Measurements from ENCODE around the gene MED25.

MED25 gene

GRCh38 chr19:49839713-49840112, 21.6 kb downstream of the MED25 start:
- H3K4me3 ChIP-seq (ENCODE audit: control insufficient read depth, low read depth, low read length): no peak overlapping the region
- TF ChIP-seq CTCF (conservative IDR thresholded peaks at IDR 0.05; ENCODE audit: control insufficient read depth, insufficient read depth, low read depth, low read length): no peak
- no peak for DNase-seq (ENCODE audit: low read depth)

- TF ChIP-seq CTCF (conservative IDR thresholded peaks at IDR 0.05; ENCODE audit: control insufficient read depth, insufficient read depth, low read depth, low read length): no peak
- H3K4me3 ChIP-seq (ENCODE audit: control insufficient read depth, low read depth, low read length): no peak overlapping the region
- no peak for DNase-seq (ENCODE audit: low read depth)
Measured at GRCh38 chr19:49840321-49840720, 22.2 kb downstream of the MED25 start.

- no peak for DNase-seq (ENCODE audit: low read depth)
- no peak for TF ChIP-seq CTCF (conservative IDR thresholded peaks at IDR 0.05; ENCODE audit: control insufficient read depth, insufficient read depth, low read depth, low read length)
- no peak overlapping the region for H3K4me3 ChIP-seq (ENCODE audit: control insufficient read depth, low read depth, low read length)
Measured at GRCh38 chr19:49840736-49841249, 22.7 kb downstream of the MED25 start.

GRCh38 chr19:49843265-49843664, 25.2 kb downstream of the MED25 start:
- TF ChIP-seq CTCF (conservative IDR thresholded peaks at IDR 0.05; ENCODE audit: control insufficient read depth, insufficient read depth, low read depth, low read length): no peak
- DNase-seq (ENCODE audit: low read depth): no peak
- no peak overlapping the region for H3K4me3 ChIP-seq (ENCODE audit: control insufficient read depth, low read depth, low read length)

- TF ChIP-seq CTCF (conservative IDR thresholded peaks at IDR 0.05; ENCODE audit: control insufficient read depth, insufficient read depth, low read depth, low read length): no peak
- DNase-seq (ENCODE audit: low read depth): no peak
- H3K4me3 ChIP-seq (ENCODE audit: control insufficient read depth, low read depth, low read length): no peak overlapping the region
Measured at GRCh38 chr19:49844138-49845095, 26.3 kb downstream of the MED25 start.

- H3K4me3 ChIP-seq (ENCODE audit: control insufficient read depth, low read depth, low read length): no peak overlapping the region
- DNase-seq (ENCODE audit: low read depth): no peak
- no peak for TF ChIP-seq CTCF (conservative IDR thresholded peaks at IDR 0.05; ENCODE audit: control insufficient read depth, insufficient read depth, low read depth, low read length)
Measured at GRCh38 chr19:49845414-49845813, 27.3 kb downstream of the MED25 start.
